ENCODE measurements around the gene TTC23L.

The TTC23L gene

GRCh38 chr5:34941936-34942335 lies 103.0 kb downstream of the TTC23L start:
- TF ChIP-seq MAX (IDR thresholded peaks at IDR 0.05; ENCODE audit: low read depth, low read length): no peak
- no peak for TF ChIP-seq CTCF (IDR thresholded peaks at IDR 0.05; ENCODE audit: low read depth, low read length)
- TF ChIP-seq POLR2A (IDR thresholded peaks at IDR 0.05; ENCODE audit: extremely low read depth, insufficient read length): no peak
- no peak for TF ChIP-seq MYC (IDR thresholded peaks at IDR 0.05; ENCODE audit: low read depth, low read length)

DNA sequence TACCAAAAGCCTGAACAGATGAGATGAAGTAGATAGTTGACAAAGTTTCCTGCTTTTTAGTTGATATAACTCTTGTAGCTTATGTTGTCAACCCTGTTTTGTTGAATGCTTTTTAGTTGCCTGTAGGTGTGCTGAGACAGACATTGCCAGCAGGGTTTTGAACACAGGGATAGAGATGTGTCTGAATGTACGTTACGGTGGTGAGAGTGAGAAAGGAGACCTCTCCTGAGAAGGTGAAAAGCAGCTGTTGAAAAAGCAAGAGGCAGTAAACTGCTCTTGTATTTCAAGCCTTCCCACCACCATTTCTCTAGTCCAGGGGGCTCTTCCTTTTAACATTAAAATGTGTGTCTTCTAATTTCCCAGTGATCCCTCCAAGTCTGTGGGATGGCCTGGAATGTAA lies 105.1 kb downstream of the TTC23L start:
- no peak overlapping the region for H3K4me3 ChIP-seq (ENCODE audit: low read depth, low read length)
- DNase-seq (ENCODE audit: low read depth): no peak
- TF ChIP-seq CTCF (IDR thresholded peaks at IDR 0.05; ENCODE audit: low read depth, low read length): no peak
- no peak for TF ChIP-seq POLR2A (IDR thresholded peaks at IDR 0.05; ENCODE audit: extremely low read depth, insufficient read length)
- TF ChIP-seq MAX (IDR thresholded peaks at IDR 0.05; ENCODE audit: low read depth, low read length): no peak
- TF ChIP-seq MYC (IDR thresholded peaks at IDR 0.05; ENCODE audit: low read depth, low read length): no peak

More at GRCh38 chr5:34941936-34942335, 103.0 kb downstream of the TTC23L start:
- DNase-seq (ENCODE audit: low read depth): no peak
- H3K4me3 ChIP-seq (ENCODE audit: low read depth, low read length): no peak overlapping the region

GRCh38 chr5:34944460-34945047 lies 105.6 kb downstream of the TTC23L start:
- no peak for DNase-seq (ENCODE audit: low read depth)
- H3K4me3 ChIP-seq (ENCODE audit: low read depth, low read length): no peak overlapping the region
- TF ChIP-seq CTCF (IDR thresholded peaks at IDR 0.05; ENCODE audit: low read depth, low read length): no peak
- no peak for TF ChIP-seq MYC (IDR thresholded peaks at IDR 0.05; ENCODE audit: low read depth, low read length)

Data from NB4 (cell line).